Ishikawa (cell line): ENCODE measurements around the gene RHBDD1.

Experiments
- CEBPB ChIP-seq: IDR thresholded peaks from 2 replicates; pipeline ENCODE4 v1.6.1; 2012
- CREB1 ChIP-seq: IDR thresholded peaks from 2 replicates; pipeline ENCODE4 v1.6.1; 2012; ENCODE audit warnings: low read depth
- EGR1 ChIP-seq: IDR thresholded peaks from 2 replicates; pipeline ENCODE4 v1.6.1; 2012
- EP300 ChIP-seq: IDR thresholded peaks from 2 replicates; pipeline ENCODE4 v1.6.1; 2012; ENCODE audit warnings: borderline replicate concordance
- FOXM1 ChIP-seq: IDR thresholded peaks from 2 replicates; pipeline ENCODE4 v1.6.1; 2012; ENCODE audit warnings: low read depth, borderline replicate concordance
- NFIC ChIP-seq: IDR thresholded peaks from 2 replicates; pipeline ENCODE4 v1.6.1; 2012
- RAD21 ChIP-seq: IDR thresholded peaks from 2 replicates; pipeline ENCODE4 v1.6.1; 2012; ENCODE audit warnings: low read depth
- TAF1 ChIP-seq: IDR thresholded peaks from 2 replicates; pipeline ENCODE4 v1.6.1; 2012; ENCODE audit warnings: low read depth, mild to moderate bottlenecking
- TCF12 ChIP-seq: IDR thresholded peaks from 2 replicates; pipeline ENCODE4 v1.6.1; 2012; ENCODE audit warnings: low read depth
- TEAD4 ChIP-seq: IDR thresholded peaks from 2 replicates; pipeline ENCODE4 v1.6.1; 2012
- YY1 ChIP-seq: IDR thresholded peaks from 2 replicates; pipeline ENCODE4 v1.6.1; 2012; ENCODE audit warnings: low read depth
- ZBTB7A ChIP-seq: IDR thresholded peaks from 2 replicates; pipeline ENCODE4 v1.6.1; 2012; ENCODE audit warnings: low read depth
- TF ChIP-seq, protein P1 (sequence below): IDR thresholded peaks from 2 replicates; pipeline ENCODE4 v1.6.1; 2012
- TF ChIP-seq, protein P2 (sequence below): IDR thresholded peaks from 2 replicates; pipeline ENCODE4 v1.6.1; 2012
- TF ChIP-seq, protein P3 (sequence below): IDR thresholded peaks from 2 replicates; pipeline ENCODE4 v1.6.1; 2012; ENCODE audit warnings: low read depth, mild to moderate bottlenecking

Gene RHBDD1

DNA sequence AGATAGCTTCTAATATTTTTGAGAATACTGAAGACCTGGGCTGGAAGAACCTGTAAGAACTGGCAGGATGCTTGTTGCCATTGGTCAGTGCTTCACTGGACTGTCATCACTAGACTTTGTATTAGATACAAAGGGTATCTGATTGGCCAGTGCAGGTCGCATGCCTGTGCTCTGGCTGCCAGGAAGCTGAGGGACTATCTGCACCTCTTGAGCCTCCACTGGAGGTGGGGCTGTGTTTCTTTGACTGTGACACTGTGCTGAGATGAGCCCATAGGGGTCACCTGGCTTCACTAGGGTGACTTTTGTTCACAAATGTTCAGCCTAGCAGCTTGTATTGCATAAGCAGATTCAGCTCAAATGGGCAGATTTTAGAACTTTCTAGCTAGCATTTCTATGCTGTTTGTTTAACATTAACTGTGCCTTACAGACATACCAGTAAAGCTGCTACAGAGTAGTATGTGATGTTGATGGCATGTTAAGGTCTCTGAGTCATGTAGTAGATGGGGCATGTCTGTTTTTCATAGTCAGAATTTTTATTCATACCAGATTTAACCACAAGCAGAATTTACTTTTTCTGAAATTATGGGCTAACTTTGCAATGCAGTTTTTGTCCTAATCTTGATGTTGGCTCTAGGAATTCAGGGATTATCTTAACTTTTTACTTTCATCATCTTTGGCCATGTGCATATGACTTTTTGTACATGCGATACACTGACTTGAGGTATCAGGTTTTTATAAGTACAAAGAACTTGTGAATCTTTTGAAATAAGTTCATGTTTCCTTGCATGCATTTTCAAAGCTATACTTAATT, 56.1 kb downstream of the RHBDD1 start:
- no peak for TF ChIP-seq TCF12
- no peak for TF ChIP-seq YY1
- no peak for TF ChIP-seq CEBPB
- TF ChIP-seq FOXM1, result no peak
- no peak for TF ChIP-seq TEAD4
- TF ChIP-seq EGR1, result no peak
- TF ChIP-seq CREB1, result no peak
- TF ChIP-seq RAD21, result no peak
- TF ChIP-seq, protein P1, sequence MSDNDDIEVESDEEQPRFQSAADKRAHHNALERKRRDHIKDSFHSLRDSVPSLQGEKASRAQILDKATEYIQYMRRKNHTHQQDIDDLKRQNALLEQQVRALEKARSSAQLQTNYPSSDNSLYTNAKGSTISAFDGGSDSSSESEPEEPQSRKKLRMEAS, result no peak
- no peak for TF ChIP-seq ZBTB7A
- TF ChIP-seq NFIC, result no peak
- TF ChIP-seq, protein P2, sequence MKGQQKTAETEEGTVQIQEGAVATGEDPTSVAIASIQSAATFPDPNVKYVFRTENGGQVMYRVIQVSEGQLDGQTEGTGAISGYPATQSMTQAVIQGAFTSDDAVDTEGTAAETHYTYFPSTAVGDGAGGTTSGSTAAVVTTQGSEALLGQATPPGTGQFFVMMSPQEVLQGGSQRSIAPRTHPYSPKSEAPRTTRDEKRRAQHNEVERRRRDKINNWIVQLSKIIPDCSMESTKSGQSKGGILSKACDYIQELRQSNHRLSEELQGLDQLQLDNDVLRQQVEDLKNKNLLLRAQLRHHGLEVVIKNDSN, result no peak
- TF ChIP-seq TAF1, result no peak
- TF ChIP-seq, protein P3, sequence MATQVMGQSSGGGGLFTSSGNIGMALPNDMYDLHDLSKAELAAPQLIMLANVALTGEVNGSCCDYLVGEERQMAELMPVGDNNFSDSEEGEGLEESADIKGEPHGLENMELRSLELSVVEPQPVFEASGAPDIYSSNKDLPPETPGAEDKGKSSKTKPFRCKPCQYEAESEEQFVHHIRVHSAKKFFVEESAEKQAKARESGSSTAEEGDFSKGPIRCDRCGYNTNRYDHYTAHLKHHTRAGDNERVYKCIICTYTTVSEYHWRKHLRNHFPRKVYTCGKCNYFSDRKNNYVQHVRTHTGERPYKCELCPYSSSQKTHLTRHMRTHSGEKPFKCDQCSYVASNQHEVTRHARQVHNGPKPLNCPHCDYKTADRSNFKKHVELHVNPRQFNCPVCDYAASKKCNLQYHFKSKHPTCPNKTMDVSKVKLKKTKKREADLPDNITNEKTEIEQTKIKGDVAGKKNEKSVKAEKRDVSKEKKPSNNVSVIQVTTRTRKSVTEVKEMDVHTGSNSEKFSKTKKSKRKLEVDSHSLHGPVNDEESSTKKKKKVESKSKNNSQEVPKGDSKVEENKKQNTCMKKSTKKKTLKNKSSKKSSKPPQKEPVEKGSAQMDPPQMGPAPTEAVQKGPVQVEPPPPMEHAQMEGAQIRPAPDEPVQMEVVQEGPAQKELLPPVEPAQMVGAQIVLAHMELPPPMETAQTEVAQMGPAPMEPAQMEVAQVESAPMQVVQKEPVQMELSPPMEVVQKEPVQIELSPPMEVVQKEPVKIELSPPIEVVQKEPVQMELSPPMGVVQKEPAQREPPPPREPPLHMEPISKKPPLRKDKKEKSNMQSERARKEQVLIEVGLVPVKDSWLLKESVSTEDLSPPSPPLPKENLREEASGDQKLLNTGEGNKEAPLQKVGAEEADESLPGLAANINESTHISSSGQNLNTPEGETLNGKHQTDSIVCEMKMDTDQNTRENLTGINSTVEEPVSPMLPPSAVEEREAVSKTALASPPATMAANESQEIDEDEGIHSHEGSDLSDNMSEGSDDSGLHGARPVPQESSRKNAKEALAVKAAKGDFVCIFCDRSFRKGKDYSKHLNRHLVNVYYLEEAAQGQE, result no peak
- TF ChIP-seq EP300, result no peak

DNA sequence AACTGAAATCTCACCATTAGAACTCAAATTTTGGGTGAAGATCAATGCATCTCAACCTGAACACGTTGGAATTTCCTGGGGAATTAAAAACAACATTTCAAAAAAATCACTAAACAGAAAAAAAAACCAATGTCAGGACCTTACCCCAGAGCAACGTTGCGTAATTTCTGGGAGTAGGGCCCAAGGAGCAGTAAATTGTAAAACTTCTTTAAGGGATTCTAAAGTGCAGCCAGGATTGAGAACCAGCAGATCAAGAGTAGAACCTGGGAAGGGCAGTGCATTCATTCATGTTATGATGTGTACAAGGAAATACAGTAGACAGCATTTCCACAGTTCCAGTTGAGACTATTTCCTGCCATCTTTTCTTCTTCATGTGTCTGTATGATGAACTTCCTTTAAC, 56.9 kb downstream of the RHBDD1 start:
- TF ChIP-seq EGR1 (no peak), CEBPB (peak; percentile 56; the same call in 1 of the 2 replicates)

DNA sequence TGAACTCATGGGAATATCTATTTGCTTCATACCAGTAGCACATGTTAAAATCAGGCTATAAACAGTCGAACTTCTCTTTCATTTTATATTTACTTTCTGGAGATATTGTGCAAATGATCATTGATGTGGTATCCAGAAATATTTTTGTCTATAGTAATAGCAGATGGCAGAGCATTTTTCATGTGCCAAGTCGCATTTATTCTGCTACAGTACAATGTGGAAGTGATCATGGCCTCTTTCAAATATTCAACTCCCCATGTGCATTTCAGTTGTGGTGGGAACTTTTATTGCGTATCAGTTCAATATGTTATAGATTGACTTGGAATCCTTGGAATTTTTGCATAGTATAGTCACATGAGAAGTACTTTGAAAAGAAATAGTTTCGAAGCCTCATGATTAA, 57.4 kb downstream of the RHBDD1 start:
- no peak for TF ChIP-seq YY1
- TF ChIP-seq, protein P2, result no peak

DNA sequence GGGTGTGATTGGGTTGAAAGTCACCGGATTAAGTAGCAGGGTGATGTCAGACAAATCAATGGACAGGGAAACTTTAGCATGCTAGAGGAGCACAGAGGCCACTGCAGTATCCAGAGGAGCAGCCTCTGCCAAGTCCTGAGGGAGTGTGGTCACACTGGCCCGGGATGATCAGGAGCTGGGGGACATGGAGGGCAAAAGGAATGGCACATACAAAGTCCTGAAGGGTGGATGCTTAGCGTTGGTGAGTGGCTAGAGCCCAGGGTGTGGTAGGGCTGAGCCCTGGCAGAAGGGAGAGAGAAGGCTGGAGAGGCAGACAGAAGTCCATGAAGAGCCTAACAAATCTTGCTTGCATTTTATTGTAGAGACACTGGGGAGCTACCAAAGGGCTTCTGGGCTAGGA, 58.9 kb downstream of the RHBDD1 start:
- no peak for TF ChIP-seq ZBTB7A
- no peak for TF ChIP-seq CREB1
- no peak for TF ChIP-seq FOXM1
- no peak for TF ChIP-seq CEBPB
- TF ChIP-seq, protein P1, result no peak
- no peak for TF ChIP-seq YY1
- TF ChIP-seq TEAD4, result no peak
- no peak for TF ChIP-seq TAF1
- TF ChIP-seq, protein P3, result no peak
- no peak for TF ChIP-seq EGR1
- no peak for TF ChIP-seq NFIC
- TF ChIP-seq EP300, result no peak
- TF ChIP-seq TCF12, result no peak
- TF ChIP-seq, protein P2, result no peak
- TF ChIP-seq RAD21, result no peak

DNA sequence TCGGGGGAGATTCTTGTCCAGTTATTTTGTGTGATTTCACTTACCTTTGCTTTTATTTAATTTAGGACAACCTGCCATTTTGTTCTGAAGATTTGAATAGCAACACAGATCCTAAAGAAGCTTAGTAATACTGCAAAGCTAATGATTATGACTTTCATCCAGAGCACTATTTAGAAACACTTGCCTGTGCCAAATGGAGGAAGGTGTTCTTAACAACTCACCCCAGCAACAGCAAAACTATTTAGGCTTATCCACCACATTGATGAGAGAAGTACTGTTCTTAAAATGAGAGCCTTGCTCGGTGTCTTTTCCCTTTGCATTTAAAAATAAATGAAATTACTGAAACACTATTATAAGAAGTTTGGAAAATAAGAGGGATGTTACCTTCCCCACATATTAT, 59.7 kb downstream of the RHBDD1 start:
- TF ChIP-seq ZBTB7A (no peak), CREB1 (no peak), TCF12 (no peak), YY1 (no peak), TAF1 (no peak)
- TF ChIP-seq, protein P2, result no peak
